Eye (tissue), 1 donor: Measurements from ENCODE around the gene LZTFL1.

ENCODE experiments used
- DNase-seq: peaks from one replicate; pipeline ENCODE4 v3.0.0-alpha.2; 2015

Gene LZTFL1

GRCh38 chr3:45785605-45786150, 56.2 kb downstream of the LZTFL1 start:
- DNase-seq = no peak

- no peak for DNase-seq
These were observed 58.3 kb downstream of the LZTFL1 start for GRCh38 chr3:45783667-45784066.

DNA sequence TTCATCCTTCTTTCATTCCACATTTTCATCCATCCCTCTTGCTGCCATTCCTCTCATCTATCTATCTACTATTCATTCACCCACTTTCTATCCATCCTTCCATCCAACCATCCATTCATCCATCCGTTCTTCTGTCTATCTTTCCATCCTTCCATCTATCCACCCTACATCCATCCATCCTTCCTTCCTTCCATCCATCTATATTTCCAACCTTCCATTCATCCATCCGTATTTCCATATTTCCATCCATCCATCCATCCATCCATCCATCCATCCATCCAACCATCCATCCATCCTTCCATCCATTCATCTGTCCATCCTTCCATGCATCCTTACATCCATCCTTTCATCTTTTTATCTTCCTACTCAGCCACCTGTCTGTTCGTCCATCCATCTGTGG, 59.5 kb downstream of the LZTFL1 start:
- DNase-seq = no peak

DNA sequence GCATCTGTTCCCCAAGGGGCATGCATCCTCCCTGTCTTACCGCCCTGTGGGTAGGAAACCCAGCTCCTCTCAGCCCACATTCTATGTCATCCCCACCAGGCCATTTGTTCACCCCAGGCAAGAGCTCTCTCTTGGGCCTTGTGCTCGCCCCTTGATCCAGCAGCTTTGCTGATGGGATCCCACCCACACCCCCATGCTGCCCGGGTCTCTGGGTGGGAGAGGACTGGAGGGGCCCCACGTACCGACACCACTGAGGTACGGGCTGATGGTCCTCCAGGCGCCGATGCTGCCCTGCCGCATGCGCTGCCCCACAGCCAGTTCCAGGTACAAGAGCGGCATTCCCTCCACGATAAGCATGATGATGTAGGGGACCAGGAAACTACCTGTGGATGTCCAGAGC, 60.1 kb downstream of the LZTFL1 start:
- DNase-seq = no peak

DNA sequence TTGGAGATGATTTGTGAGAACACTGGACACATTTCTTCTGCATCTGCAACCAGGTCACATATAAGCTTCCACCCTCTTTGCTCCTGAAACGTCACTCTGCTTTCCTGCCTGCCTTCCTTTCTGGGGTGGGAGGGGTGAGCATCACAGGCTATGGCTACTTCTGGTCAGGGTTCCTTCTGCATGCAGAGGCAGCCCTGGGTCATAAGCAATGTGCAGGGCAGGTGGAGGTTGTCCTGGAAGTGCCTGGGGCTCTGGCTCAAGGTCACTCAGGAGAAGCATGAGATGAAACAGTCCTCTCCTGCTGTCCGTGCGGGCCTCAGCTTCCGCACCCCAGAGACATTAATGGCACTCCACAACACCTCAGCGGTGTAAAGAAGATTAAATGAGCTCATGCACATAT, 60.6 kb downstream of the LZTFL1 start:
- no peak for DNase-seq

- no peak for DNase-seq
These were observed 61.9 kb downstream of the LZTFL1 start for GRCh38 chr3:45779746-45780735.

GRCh38 chr3:45778761-45779201, 63.1 kb downstream of the LZTFL1 start:
- DNase-seq = no peak

GRCh38 chr3:45777746-45778386, 64.1 kb downstream of the LZTFL1 start:
- DNase-seq = no peak

GRCh38 chr3:45777111-45777745, 64.7 kb downstream of the LZTFL1 start:
- no peak for DNase-seq

GRCh38 chr3:45776611-45777010, 65.3 kb downstream of the LZTFL1 start:
- DNase-seq = peak; percentile 45

DNA sequence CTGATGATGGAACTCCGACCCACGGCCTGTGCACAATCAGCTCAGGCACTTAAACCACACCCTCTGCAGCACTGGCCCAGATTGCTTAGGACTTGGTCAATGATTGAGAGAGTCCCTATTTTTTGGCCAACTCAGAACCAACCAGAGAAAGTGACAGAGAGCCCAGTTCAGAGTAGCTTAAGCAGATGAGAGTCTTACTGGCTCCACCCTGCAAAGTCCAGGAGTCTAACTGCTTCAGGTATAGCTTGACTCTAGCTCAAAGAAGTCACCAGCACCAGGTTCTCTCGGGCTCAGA, 65.7 kb downstream of the LZTFL1 start:
- DNase-seq = no peak

DNA sequence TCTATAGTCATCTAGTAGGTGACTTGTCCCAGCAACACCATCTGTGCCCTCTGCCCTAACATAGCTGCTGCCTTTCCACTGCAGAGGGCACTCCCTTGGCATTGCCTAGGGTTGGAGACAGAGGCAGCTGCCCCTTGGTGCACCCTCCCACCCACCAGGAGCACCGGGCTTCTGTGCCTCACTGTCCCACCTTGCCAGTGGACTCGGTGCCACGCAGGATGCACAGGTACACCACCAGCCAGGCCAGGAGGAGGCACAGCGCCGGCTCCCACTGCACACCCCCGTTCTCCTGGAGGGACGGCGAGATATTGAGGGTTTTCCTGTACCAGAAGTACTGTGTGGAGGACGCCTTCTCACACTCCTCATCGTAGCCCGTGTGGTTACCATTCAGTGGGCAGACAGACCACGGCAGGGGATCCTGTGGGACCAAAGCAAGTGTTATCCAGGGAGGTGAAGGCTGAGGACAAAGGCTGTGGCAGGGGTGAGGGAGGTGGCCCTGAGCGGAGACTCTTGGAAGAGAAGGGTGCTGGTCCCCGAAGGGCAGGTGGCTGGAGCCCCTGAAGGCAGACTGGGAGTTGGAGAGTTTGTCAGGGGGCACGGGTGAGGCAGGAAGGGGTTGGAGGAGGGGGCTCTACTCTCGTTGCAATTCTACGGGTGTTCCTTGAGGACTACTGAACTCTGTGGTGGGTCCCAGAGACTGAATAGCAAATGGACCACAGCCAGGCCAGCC, 66.2 kb downstream of the LZTFL1 start:
- DNase-seq = no peak

DNA sequence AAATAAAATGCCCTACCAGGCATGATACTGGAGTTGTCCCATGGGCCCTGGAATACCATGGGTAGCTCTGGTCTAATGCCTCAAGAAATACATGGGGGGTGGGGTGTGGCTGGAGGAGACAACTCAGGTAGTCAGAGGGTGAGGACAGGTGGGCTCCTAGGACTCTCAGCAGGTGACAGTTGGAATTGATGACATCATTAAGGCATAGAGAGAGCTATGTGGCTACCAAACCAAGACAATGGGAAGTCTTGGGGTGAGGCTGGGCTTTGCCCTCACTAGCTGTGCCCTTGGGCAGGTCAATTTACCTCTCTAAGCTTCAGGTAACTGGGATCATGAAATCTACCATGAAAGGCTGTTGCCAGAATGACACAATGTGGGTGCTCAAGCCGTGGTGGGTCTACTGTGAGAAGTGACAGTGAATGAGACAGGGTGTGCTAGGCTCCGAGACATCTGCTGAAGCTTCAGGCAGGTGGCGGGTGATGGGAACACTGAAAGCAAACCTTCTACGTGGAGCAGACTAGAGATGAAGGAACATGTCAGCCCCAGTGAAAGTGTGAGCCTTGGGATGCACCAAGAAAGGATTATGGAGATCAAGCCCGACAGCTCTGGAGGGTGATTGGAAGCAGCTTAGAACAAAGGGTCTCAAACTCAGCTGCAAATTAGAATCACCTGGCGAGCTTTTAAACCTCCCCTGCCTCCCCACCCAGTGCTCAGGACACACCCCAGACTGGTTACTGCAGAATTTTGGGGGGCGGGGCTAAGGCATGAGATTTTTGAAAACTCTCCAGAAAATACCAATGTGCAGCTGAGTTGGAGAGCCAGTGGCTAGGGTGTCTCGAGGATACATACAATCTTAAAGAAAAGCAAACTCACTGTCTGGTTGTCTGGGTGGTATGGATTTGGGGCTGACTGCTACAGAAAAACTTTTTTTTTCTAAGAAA, 67.1 kb downstream of the LZTFL1 start:
- no peak for DNase-seq

- DNase-seq = no peak
These were observed 68.0 kb downstream of the LZTFL1 start for GRCh38 chr3:45773714-45774449.
